ENCODE measurements around the gene SMARCB1.

The SMARCB1 gene

DNA sequence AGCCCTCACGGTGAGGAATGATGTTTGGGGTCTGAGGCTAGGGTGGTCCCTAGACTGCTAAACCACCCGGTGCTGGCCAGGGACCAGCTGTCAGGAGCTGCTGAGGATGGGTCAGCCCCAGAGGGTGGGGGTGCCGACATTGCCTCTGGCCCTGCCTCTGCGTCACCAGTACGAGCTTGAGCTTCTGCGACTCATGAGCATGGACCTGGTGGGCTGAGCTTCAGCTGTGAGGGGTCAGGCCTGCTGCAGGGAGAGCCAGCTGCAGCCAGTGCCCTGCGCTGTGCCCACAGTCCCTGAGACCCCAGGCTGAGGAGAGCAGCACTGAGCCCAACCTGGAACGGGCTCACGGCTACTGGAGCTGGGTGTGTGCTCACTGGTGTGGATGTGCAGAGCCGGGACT lies 45.0 kb downstream of the SMARCB1 start:
- no peak for DNase-seq (ENCODE audit: low spot score)

DNA sequence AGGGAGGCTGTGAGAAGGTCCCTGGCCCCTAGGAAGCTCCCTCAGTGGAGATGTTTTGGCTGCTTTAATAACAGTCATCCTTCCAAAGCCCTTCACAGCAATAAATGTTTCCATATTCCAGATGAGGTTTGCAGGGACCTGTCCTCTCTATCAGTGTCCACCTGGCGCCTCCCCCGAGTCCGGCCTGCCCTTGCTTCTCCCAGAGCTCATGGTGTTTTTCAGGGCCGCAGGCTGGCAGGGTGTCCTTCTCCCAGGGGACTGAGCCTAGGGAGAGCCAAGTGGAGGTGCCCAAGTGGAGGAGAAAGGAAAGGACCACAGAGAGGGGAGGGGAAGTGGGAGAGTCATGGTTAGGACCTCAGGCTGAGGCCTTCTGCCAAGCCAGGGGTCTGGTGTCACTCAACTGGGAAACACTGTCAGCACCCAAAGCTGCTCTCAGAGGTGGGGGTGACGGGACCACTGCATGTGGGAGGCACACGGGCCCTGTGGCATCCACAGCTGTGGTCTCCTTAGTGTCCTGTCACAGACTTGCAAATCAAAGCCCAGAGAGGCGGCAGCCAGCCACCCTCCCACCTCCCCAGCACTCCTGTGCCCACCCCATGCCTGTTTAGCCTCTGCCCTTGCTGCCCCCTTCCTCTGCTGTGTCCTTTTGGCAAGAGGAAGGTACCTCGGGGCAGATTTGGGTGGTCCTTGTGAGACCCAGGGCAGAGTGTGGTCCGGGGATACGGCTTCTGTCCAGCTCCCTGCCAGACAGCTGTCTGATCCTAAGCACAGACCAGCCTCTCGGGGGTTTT lies 45.7 kb downstream of the SMARCB1 start:
- DNase-seq (ENCODE audit: low spot score) = no peak

DNA sequence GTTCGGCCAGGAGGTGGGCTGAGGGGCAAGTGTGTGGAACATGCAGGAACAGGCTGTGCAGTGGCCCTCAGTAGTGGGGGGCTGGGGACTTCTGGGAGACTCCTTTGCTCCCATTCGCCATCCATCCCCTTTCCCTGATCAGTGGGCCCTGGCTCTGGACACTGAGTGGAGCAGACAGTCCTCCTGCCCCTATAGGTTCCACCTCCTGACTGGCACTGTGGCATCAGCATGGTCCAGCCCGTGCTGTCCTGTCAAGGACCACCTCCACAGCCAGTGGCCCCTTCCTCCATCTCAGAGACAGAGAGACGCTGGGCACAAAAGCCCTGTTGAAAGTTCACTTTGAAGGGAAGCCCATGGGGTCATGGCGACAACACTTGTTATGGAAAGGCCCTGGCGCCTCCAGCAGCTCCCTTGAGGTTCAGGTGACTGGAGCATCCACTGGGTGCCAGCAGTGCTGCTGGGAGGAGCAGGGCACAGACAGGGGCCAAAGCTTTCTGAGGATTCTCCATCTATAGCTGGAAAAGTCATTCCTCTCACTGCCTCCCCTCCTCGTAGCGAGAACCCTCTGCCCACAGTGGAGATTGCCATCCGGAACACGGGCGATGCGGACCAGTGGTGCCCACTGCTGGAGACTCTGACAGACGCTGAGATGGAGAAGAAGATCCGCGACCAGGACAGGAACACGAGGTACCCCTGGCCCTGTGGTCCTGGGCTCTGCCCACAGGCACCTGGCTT lies 46.4 kb downstream of the SMARCB1 start:
- no peak for DNase-seq (ENCODE audit: low spot score)

DNA sequence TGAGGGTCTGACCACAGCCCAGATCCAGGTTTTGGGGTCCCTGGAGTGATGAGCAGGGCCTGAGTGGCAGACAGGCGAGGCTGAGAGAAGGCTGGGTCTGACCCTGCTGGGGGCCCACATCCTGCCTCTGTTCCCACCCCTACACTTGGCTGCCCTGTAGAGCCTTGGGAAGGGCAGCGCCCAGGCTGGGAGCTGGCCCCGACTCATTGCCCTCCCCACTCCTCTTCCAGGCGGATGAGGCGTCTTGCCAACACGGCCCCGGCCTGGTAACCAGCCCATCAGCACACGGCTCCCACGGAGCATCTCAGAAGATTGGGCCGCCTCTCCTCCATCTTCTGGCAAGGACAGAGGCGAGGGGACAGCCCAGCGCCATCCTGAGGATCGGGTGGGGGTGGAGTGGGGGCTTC lies 47.1 kb downstream of the SMARCB1 start:
- no peak for DNase-seq (ENCODE audit: low spot score)

DNA sequence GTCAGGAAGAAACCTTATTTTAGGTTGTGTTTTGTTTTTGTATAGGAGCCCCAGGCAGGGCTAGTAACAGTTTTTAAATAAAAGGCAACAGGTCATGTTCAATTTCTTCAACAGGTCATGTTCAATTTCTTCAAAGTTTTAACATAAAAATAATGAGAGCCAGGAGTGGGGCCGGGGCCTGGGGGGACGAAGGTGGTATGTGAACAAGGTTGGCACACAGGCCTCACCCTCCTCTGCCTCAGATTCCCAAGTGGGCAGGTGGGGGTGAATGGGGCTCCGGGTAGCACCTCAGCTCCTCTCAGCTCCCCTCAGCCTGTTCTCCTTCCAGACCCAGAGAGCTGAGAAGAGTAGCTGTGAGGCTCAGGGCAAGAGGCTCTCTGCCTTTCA lies 47.6 kb downstream of the SMARCB1 start:
- DNase-seq (ENCODE audit: low spot score) = no peak

DNA sequence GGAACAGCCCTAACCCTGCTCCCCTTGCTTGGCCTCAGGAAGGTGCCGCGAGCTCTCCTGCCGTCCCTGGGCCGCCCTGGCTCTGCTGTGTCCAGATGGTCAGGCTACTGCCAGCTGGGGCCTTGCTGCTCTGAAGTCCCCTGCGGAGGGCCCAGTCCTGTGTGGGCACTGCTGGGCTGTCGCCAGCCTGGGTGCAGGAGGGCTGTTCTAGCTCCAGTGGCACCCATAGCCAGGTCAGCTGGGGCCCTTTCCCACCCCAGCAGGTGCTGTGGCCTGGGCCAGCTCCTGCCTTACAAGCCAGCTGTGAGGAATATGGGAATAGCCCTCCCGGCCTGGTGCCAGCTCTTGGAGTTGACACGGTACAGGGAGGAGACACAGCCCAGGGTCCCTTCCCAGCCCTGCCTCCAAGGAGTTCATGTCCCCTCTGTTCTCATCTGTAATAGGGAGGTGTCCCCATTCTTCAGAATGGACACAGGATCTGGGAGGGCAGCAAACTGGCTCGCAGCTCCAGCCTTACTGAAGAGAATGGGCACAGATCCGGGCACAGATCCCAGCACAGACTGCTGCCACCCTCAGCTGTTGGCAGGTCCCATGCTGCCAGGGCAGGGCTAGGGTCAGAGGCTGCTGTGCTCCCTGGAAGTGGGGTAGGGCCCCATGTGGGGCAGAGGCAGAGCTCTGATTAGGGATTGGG lies 48.2 kb downstream of the SMARCB1 start:
- no peak for DNase-seq (ENCODE audit: low spot score)

DNA sequence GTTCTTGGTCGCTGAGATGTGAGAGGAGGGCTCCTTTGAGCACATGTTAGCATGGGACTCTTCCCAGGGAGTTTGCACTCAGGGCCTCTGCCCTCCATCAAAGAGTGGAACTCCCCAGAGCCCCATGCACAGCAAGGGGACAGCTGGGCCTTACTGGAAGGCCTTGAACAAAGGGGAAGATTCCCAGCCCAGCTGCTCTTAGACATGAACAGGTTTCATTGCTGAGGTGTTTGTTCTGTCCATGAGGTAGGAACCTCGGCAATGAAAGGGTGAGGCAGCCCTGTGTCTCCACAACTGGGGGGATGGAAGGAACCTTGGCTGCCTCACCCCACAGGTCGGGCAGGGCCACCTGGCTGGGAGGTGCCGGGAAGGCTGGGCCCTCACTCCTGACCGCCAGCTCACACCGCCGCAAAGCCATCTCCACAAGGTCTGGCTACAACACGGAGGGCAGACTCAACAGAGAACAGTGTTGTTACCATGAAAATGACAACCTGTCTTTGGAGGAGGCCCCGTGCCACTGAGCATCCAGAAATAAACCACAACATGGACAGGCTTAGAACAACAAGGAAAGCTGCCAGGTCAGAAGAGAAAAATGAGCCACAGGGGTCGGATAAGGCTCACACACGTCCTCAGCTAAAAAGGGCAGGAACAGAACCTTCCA lies 48.8 kb downstream of the SMARCB1 start:
- no peak for DNase-seq (ENCODE audit: low spot score)

DNA sequence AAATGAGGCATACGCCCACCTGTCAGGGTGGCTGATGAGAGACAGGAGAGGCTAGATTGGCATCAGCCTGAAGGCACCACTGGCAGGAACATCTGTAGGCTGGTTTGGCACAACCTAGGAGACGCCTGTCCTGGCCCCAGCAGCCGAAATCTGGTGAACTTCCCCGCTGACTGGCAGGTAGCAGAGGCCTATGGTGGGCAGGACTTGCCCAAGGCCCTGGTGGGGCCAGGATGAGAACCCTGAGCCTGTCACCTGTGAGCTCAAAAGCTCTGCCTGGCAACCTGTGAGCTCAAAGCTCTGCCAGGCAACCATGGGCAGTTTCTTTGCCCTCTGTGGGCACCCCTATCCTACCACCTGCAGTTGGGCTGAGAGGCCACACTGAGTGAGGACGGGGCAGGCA lies 49.5 kb downstream of the SMARCB1 start:
- no peak for DNase-seq (ENCODE audit: low spot score)

DNA sequence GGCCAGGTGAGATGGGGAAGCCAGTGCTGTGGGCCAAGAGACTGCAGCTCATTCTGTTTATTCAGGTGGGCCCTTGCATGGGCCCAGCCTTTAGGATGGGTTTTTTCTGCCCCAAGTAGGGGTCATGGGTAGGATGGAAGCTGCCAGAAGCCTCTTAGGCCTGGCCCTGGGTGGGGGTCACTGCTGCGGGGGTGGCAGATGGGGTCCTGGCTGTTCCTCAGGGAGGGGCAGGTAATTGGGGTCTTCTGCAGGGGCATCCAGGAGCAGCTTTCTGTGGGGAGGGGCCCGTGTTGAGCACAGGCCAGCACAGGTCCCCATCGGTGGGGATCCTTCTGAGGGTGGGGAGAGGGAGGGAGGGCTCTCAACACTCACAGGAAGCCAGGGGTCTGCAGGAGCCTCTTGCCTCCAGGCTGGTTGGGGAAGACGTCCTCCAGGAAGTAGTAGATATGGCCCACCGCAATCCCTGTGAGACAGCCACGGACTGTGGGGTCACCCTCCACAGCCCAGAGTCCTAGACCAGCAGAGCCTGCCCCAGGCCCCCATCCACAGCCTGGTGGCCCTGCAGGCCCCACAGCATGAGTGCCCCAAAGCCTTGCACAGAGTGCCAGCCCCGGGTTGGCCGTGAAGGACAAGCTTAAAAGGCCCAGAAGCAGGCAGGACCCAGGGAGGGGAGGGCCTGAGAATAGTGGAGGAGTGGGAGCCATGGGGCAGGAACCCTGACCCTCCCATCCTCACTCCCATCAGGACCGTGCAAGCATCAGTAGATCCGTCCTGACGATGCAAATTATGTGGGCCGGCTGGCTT lies 50.1 kb downstream of the SMARCB1 start:
- DNase-seq (ENCODE audit: low spot score) = no peak

DNA sequence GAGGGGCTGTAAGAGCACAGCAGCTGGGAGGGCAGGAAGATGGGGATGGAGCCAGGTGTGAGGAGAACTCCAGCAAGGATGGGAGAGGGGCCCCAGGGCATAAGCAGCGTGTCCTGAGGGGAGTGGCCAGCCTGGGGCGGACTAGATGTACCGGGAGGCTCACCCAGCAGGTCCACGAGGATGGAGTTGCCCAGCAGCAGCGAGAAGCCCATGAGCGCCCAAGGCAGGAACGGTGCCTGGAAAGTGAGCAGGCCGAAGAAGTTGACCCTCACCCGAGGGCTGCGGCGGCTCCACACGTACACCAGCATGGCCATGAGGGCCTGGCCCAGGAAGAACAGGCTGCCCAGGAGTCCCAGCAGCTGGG lies 50.7 kb downstream of the SMARCB1 start:
- DNase-seq (ENCODE audit: low spot score) = no peak

DNA sequence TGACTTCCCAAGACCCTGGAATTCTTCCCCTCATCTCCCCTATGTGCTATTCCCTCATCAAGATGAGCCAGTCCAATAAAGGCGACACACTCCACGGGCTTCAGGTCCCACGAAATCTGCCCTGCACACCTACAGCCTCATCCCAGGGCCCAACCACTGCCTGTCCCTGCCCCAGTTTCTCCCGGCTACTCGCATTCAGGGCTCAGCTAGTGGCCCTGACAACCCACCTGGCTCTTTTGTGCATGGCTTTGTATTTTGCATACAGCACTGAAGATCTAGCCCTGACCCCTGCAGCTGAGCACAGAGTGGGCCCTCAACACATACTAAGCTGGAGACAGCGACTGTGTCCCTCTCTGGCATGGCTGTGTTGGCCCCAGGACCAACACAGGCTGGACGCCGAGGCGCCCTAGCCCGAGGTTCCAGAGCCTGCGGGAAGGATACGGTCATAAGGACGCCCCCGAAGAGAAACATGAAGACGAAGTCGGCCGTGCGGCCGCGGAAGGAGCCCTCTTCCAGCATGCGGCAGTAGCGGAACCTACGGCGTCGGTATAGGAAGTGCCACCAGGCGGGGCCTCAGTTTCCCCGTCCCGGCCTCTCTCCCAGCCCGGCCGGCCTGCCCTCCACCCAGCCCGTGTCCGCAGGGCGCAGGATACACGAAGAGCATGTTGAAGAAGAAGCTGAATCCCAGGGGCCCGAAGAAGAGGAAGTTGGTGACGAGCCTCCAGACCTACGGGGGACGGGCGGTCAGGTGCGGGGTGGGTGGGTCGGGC lies 51.3 kb downstream of the SMARCB1 start:
- no peak for DNase-seq (ENCODE audit: low spot score)

DNA sequence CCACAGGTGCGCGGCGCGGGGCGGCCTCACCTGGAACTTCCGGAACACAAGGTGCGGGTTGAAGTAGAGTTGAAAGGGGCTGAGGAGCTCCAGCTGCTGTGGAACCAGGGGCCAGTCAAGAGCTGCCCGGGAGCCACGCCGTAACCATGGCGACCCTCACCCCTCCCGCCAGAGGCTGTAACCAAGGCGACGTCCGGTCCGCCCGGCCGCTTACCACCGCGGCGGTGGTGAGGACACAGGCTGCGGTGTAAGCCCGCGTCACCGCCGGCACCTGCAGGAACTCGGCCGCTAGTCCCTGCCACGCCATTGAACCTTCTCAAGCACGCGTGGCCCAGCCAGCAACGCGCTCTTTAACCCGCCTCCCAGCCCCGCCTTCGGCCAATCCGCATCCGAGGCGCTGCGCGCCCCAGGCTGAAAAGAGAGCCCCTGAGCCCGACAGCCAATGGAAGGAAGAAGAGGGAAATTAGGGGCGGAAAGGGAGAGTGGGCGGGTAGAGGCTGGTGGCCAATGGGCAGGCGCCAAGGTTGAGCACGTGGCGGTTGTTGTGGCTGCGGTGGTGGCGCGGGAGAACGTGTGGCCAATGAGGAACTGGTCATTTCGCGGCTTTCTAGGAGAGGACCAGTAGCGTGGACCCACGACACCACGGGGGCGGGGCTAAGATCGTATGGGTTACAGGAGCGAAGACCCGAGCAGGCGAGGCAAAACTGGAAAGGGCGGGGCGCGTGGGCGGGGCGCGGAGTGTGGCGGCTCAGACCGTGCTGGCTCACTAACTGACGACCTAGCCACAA lies 52.1 kb downstream of the SMARCB1 start, which contains the start of gene DERL3:
Gene DERL3, minus strand, starts transcription at position 326 of the 788 bp plus-strand sequence. Its CDS starts 19 bp downstream, at position 307.
- no peak for DNase-seq (ENCODE audit: low spot score)

DNA sequence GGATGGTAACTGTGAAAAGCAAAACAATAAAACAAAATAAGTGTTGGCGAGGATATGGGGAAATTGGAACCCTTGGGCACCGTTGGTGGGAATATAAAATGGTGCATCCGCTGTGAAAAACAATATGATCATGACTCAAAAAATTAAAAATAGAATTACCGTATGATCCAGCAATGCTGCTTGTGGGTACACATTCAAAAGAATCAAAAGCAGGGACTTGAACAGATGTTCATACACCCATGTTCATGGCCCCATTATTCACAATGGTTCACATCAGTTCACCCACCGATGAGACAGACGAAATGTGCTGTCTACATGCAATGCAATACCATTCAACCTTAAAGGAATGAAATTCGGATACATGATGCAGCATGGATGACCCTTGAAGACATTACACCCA lies 53.3 kb downstream of the SMARCB1 start:
- no peak for DNase-seq (ENCODE audit: low spot score)

DNA sequence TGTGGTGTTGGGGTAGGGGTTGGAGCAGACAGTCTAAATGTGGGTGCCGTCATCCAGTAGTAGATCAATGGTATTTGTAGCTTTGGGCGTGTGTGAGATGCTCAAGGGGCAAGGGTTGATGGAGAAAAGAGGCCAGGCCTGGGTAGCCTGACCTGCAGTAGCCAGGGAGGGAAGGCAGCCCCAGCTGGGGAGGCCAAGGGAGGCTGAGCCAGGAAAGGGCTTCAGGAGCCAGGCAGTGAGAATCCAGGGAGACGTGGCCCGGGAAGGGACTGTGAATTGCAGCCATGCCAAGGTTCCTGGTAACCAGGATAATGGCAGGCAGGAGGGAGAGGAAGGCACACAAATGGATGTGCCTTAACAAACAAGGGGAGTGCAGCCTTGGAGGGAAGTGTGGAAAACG lies 54.5 kb downstream of the SMARCB1 start:
- DNase-seq (ENCODE audit: low spot score) = no peak

DNA sequence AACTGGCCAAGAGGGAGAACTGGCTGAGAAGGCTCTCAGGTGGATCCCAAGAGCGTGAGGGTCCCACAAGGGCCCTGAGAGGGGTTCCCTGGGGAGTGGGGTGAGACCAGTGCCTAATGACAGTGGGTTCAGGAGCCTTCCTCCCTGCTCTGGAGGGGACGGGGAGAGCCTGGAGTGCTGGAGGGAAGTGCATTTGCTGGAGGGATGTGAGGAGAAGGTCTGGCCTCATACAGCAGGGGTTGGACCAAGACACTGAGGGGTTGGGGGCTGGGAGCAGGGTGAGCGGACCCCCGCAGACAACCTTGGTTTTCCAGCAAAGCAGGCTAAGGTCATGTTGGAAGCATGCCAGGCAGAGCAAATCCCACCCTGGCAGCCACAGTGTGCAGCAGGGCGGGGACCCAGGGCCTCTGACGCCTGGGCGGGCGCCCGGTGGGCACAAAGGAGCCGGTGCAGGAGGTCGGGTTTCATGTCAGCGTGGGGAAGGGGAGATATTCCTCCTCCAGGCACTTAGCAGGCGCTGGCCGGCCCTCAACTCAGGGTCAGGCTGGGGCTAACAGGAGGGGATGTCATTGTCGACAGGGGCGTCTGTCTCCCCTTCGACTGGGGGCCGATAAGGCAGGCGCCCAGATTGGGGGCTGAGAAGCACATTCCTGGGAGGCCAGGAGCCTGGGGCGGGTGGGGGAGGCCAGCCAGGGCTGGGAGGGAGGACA lies 55.1 kb downstream of the SMARCB1 start:
- DNase-seq (ENCODE audit: low spot score) = peak; percentile 43

DNA sequence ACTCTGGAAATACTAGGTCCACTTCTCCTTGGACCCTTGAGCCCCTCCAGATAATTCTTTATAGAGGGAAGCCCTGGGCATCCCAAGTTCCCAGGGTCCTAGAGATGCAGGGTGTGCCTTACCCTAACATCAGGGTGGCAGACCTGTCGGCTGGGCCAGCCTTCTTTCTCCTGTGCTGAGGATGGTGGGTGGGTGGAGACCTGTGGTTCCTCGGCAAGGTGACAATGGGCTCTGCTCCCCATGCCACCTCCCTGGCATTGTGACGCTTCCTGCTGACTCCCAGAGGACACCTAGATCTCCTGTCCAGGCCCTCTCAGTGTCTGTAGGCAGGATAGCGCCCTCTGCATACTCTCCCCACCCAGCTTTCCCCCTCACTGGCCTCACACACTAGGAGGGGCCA lies 55.8 kb downstream of the SMARCB1 start:
- no peak for DNase-seq (ENCODE audit: low spot score)

DNA sequence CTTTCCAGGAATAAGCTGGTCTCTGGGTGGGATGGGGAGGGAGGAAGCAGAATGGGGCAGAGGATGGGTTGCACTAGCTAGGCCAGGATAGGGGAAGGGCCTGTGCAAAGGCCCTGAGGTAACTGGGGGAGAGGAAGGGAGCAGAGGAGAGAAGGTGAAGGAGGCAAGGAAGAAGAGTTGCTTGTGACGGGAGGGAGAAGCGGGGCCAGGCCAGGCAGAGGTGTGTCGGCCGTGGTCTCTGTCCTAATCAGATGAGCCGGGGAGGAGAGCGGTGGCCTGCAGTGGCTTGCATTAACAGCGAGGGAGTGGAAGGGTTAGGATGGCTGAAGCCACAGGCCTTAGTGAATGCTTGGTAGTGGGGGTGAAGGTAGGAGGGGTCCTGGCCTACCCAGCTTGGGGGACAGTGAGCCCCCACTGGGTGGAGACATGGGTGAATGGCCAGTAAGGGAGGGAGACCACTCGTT lies 58.0 kb downstream of the SMARCB1 start:
- peak; percentile 47 for DNase-seq (ENCODE audit: low spot score)

DNA sequence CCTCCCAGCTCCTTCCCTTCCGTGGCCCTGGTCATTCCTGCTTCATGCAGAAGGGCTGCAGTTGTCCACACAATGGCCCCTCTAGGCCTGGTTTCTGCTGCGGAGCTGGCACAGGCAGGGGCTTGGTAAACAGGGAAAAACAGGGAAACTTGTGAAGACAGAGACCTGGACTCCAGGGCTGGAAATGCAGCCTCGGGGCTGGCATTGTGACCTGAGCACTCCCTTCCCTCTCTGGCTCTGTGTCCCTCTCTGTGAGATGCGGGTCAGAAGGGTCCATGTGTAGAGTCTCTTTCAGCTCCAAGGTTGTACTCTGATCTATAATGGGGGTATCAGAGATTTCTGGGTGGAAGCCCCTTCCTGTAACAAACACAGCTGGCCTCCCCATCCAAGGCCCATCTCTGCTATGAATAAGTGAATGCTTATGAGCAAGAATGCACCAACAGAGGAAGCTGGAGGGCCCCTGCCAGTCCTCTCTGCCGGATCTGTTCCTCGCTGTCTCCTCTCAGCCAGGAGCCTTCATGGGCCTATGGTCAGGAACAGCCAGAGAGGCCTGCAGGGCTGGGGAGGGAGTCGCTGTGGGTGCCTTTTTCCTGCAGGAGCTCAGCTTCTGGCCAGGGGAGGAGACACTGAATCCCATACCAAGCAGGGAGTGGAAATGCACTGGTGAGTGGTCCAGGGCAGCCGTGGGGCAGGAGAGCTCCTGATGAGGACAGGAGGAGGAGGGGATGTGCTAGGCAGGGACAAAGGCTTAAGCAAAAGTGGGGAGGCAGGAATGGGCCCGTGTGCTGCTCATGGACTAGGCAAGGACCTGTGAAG lies 58.7 kb downstream of the SMARCB1 start:
- peak; percentile 38 for DNase-seq (ENCODE audit: low spot score)
